DMS 273 (cell line): ENCODE data around the gene PCDHB6.
"Not testable (repeated sequence)": the region's sequence is repeated elsewhere in the genome, so short reads cannot be mapped to it uniquely, and the experiment has no call there.

ENCODE experiments used
- DNase-seq: peaks from one replicate; lab custom pipeline; 2025; ENCODE audit not compliant: unreplicated experiment; lab: John Stamatoyannopoulos, UW

The PCDHB6 gene

DNA sequence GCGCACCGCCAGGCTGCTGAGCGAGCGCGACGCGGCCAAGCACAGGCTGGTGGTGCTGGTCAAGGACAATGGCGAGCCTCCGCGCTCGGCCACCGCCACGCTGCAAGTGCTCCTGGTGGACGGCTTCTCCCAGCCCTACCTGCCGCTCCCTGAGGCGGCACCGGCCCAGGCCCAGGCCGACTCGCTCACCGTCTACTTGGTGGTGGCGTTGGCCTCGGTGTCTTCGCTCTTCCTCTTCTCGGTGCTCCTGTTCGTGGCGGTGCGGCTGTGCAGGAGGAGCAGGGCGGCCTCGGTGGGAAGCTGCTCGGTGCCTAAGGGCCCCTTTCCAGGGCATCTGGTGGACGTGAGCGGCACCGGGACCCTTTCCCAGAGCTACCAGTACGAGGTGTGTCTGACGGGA, 51.8 kb downstream of the PCDHB6 start:
- DNase-seq, result not testable (repeated sequence)
